Measurements from ENCODE around the gene COL19A1.

DNA sequence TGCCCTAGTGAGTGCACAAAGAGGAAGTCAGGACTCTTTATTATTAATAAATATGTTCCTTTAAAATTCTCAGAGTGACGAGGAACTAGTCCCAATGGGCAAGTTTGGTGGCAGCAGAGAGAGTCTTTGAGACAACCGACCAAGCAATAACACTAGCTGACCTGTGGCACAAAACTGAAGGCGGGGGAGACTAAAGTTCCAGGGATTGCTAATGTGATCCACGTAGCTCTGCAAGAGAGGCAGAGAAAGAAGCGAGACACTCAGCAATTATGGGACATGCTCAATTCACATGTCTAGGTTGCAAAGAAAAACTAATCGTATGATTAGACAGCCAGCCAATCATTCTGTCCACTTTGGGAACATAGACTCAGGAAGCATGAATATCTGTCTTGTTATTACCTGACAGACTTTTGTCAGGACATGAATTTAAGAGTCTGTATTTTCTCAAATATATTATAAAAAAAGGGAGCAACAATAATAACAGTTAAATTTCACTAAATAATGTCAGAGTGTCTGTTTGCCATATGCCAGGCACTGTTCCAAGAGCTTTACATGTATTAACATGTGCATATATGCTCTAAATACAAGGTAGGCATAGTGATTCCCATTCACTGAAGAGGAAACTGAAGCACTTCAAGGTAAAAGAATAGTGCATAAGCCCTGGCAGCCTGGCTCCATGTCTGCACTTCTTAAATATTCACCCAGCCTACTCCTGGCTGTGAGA, 355.5 kb downstream of the COL19A1 start:
- TF ChIP-seq, protein P1, sequence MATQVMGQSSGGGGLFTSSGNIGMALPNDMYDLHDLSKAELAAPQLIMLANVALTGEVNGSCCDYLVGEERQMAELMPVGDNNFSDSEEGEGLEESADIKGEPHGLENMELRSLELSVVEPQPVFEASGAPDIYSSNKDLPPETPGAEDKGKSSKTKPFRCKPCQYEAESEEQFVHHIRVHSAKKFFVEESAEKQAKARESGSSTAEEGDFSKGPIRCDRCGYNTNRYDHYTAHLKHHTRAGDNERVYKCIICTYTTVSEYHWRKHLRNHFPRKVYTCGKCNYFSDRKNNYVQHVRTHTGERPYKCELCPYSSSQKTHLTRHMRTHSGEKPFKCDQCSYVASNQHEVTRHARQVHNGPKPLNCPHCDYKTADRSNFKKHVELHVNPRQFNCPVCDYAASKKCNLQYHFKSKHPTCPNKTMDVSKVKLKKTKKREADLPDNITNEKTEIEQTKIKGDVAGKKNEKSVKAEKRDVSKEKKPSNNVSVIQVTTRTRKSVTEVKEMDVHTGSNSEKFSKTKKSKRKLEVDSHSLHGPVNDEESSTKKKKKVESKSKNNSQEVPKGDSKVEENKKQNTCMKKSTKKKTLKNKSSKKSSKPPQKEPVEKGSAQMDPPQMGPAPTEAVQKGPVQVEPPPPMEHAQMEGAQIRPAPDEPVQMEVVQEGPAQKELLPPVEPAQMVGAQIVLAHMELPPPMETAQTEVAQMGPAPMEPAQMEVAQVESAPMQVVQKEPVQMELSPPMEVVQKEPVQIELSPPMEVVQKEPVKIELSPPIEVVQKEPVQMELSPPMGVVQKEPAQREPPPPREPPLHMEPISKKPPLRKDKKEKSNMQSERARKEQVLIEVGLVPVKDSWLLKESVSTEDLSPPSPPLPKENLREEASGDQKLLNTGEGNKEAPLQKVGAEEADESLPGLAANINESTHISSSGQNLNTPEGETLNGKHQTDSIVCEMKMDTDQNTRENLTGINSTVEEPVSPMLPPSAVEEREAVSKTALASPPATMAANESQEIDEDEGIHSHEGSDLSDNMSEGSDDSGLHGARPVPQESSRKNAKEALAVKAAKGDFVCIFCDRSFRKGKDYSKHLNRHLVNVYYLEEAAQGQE (IDR thresholded peaks at IDR 0.05; ENCODE audit: unreplicated experiment) = no peak
- TF ChIP-seq, protein P2, sequence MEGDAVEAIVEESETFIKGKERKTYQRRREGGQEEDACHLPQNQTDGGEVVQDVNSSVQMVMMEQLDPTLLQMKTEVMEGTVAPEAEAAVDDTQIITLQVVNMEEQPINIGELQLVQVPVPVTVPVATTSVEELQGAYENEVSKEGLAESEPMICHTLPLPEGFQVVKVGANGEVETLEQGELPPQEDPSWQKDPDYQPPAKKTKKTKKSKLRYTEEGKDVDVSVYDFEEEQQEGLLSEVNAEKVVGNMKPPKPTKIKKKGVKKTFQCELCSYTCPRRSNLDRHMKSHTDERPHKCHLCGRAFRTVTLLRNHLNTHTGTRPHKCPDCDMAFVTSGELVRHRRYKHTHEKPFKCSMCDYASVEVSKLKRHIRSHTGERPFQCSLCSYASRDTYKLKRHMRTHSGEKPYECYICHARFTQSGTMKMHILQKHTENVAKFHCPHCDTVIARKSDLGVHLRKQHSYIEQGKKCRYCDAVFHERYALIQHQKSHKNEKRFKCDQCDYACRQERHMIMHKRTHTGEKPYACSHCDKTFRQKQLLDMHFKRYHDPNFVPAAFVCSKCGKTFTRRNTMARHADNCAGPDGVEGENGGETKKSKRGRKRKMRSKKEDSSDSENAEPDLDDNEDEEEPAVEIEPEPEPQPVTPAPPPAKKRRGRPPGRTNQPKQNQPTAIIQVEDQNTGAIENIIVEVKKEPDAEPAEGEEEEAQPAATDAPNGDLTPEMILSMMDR (conservative IDR thresholded peaks at IDR 0.05; ENCODE audit: low read depth in 2 of 2) = no peak
- TF ChIP-seq CREB1 (CRISPR knock-in tag; IDR thresholded peaks at IDR 0.05; ENCODE audit: low read depth) = no peak
- TF ChIP-seq EZH2 (IDR thresholded peaks at IDR 0.05; ENCODE audit: low read depth, unreplicated experiment) = no peak
- TF ChIP-seq POLR2AphosphoS5 (IDR thresholded peaks at IDR 0.05; ENCODE audit: low read depth) = no peak
- no peak for TF ChIP-seq NANOG (IDR thresholded peaks at IDR 0.05; ENCODE audit: borderline replicate concordance)
- no peak for TF ChIP-seq EZH2phosphoT487 (IDR thresholded peaks at IDR 0.05; ENCODE audit: unreplicated experiment)
- no peak for TF ChIP-seq JUNB (IDR thresholded peaks at IDR 0.05; ENCODE audit: unreplicated experiment)
- TF ChIP-seq ZNF331 (CRISPR knock-in tag; IDR thresholded peaks at IDR 0.05; ENCODE audit: low read depth) = no peak
- TF ChIP-seq ETS1 (IDR thresholded peaks at IDR 0.05) = no peak

Measured in GM23338 (cell line).